SU-DHL-6 (cell line): Measurements from ENCODE around the gene KRT79.

ENCODE experiments used
- H2AFZ ChIP-seq: fragments of 200-600 bp; sonication (generic); 2 replicates; pipeline ENCODE4 v1.6.1; 2014; ENCODE audit warnings: low read depth, mild to moderate bottlenecking, moderate library complexity, mixed read lengths, antibody characterized with exemption, low read length; ENCODE audit not compliant: severe bottlenecking
- H3F3A ChIP-seq: fragments of 200-600 bp; shearing (Covaris generic); 2 replicates; pipeline ENCODE4 v1.6.0; 2016; ENCODE audit warnings: antibody characterized with exemption, mild to moderate bottlenecking; ENCODE audit not compliant: insufficient read depth
- H3K27ac ChIP-seq: fragments of 200-600 bp; sonication (generic); 2 replicates; pipeline ENCODE4 v1.5.1; 2016; ENCODE audit warnings: low read depth, mild to moderate bottlenecking, low read length, moderate library complexity, mixed read lengths
- H3K27me3 ChIP-seq: fragments of 200-600 bp; sonication (generic), shearing (Covaris generic); 2 replicates; pipeline ENCODE4 v1.6.0; 2014; ENCODE audit warnings: mild to moderate bottlenecking, low read length
- H3K36me3 ChIP-seq: fragments of 200-600 bp; sonication (generic); 2 replicates; pipeline ENCODE4 v1.6.1; 2014; ENCODE audit warnings: mild to moderate bottlenecking, low read length, mixed read lengths
- H3K4me2 ChIP-seq: fragments of 300-600, 200-600 bp; shearing (Covaris generic), sonication (generic); 2 replicates; pipeline ENCODE4 v1.6.0; 2014; ENCODE audit warnings: low read length, low read depth, mild to moderate bottlenecking; ENCODE audit not compliant: poor library complexity, severe bottlenecking
- H3K4me3 ChIP-seq: fragments of 200-600 bp; sonication (generic); 2 replicates; pipeline ENCODE4 v1.5.1; 2014; ENCODE audit warnings: antibody characterized with exemption, low read length, mild to moderate bottlenecking, mixed read lengths; ENCODE audit not compliant: insufficient read depth, poor library complexity, severe bottlenecking
- H3K79me2 ChIP-seq: fragments of 200-600 bp; sonication (generic); 2 replicates; pipeline ENCODE4 v1.6.1; 2014; ENCODE audit warnings: mild to moderate bottlenecking, low read length, moderate library complexity; ENCODE audit not compliant: insufficient read depth
- H3K9ac ChIP-seq: fragments of 200-600 bp; sonication (generic); 2 replicates; pipeline ENCODE4 v1.7.0; 2014; ENCODE audit warnings: mild to moderate bottlenecking, low read length
- H3K9me2 ChIP-seq: fragments of 200-600 bp; sonication (generic); replicated peaks from 2 replicates; pipeline ENCODE4 v1.6.1; 2014; ENCODE audit warnings: low read length; ENCODE audit not compliant: insufficient read depth
- H3K9me3 ChIP-seq: fragments of 200-600 bp; sonication (generic); 2 replicates; pipeline ENCODE4 v1.6.1; 2014; ENCODE audit warnings: low read length, mixed read lengths; ENCODE audit not compliant: insufficient read depth
- H4K20me1 ChIP-seq: fragments of 200-600 bp; sonication (generic); 2 replicates; pipeline ENCODE4 v1.6.1; 2014; ENCODE audit warnings: low read depth, mild to moderate bottlenecking, antibody characterized with exemption, low read length, moderate library complexity, mixed read lengths
- CTCF ChIP-seq: fragments of 200-600 bp; sonication (generic); IDR thresholded peaks from one replicate; pipeline ENCODE4 v1.5.1; 2017; ENCODE audit warnings: antibody characterized with exemption, mild to moderate bottlenecking, low read length, moderate library complexity; ENCODE audit not compliant: insufficient read depth, poor library complexity, severe bottlenecking
- EZH2phosphoT487 ChIP-seq: fragments of 200-600 bp; sonication (generic), shearing (Covaris generic); conservative IDR thresholded peaks from 2 replicates; pipeline ENCODE4 v1.6.1; 2018; ENCODE audit warnings: mild to moderate bottlenecking, antibody characterized with exemption, low read length, moderate library complexity, mixed read lengths

Gene KRT79

DNA sequence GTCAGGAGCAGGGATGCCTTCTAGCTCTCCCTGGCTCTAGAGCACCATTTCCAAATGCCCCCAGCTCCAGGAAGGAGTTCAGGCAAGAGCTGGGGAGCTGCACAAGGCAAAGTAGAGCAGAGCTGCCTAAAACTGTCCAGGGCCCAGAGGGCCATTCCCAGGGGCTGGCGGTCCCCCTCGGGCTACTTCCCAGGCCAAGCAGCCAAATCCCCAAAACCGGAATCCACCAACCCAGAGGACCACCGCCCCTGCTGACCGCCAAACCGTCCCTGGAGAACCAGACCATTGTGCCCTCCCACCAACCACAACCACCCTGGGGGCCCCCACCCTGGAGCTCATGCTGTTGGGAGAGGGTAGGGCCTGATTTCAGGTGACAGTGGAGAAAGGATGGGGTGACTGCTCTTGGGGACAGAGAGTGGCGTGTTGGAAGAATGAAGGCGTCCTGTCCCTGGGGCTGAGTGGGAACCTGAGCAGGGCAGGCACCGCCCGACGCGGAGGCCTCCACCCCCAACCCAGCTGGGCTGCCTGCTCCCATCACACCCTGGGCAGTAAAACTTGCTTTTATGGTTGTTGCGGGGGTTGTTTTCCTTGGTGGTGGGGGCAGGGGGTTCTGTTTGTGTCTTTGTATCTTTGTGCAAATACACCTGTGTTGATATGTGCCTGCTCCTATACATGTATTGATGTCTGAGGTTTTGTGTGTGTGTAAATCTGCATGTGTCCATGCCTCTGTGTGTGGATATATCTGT lies 38.7 kb upstream of the KRT79 start:
- no peak for TF ChIP-seq EZH2phosphoT487
- TF ChIP-seq CTCF: no peak
- no peak overlapping the region for H2AFZ ChIP-seq

DNA sequence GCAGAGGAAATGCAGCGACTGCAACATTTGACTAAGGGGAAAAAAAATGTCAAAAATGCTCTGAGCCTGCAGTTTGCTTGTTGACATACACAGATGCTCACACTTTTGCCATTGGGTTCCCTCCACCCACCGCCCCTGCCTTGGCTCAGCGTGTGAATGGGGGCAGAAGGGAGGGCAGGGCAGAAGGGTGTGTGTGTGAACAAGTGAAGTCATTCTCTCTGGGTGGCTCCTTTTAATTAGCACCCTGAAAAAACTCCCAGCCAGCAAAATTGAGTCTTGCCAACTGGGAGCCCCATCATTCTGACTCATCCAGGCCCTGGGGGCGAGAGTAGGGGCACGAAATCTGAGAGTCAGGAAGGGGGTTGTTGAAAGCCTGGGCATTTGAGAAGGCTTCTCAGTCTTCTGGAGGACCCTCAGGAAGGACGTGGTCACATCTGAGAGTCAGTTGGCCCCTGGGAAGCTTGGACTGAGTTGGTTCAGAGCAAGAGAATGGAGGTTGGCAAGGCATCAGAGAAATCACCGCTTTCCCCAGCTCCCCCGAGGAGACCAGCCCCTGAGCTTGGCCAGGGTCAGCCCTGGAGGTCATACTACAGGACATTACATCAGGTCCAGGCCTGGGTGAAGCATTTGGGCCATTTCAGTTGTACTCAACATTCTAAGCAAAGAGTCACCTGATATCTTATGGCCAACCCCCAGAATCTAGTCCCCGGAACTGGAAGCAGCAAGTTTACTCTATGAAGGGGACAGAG lies 37.4 kb upstream of the KRT79 start:
- Histone ChIP-seq H3K9me2 (no peaks in the 10 kb centered on the region), H3K4me3 (no peak overlapping the region), H3K79me2 (no peaks in the 10 kb centered on the region), H2AFZ (no peak overlapping the region), H3K9ac (no peak overlapping the region), H3K4me2 (no peak overlapping the region), H3K9me3 (no peaks in the 10 kb centered on the region), H3K36me3 (no peaks in the 10 kb centered on the region), H4K20me1 (no peaks in the 10 kb centered on the region), H3K27ac (no peak overlapping the region), H3K27me3 (no peaks in the 10 kb centered on the region), H3F3A (no peaks in the 10 kb centered on the region)
- TF ChIP-seq EZH2phosphoT487: no peak
- TF ChIP-seq CTCF: no peak

More for the DNA sequence above, 38.7 kb upstream of the KRT79 start:
- no peaks in the 10 kb centered on the region for H3K79me2 ChIP-seq
- H4K20me1 ChIP-seq: no peaks in the 10 kb centered on the region
- no peaks in the 10 kb centered on the region for H3K9me2 ChIP-seq
- no peak overlapping the region for H3K9ac ChIP-seq
- H3K36me3 ChIP-seq: no peaks in the 10 kb centered on the region
- H3K27me3 ChIP-seq: no peaks in the 10 kb centered on the region
- no peak overlapping the region for H3K4me2 ChIP-seq
- H3K4me3 ChIP-seq: no peak overlapping the region
- no peak overlapping the region for H3K27ac ChIP-seq
- H3F3A ChIP-seq: no peaks in the 10 kb centered on the region
- H3K9me3 ChIP-seq: no peaks in the 10 kb centered on the region

- TF ChIP-seq EZH2phosphoT487: no peak
- TF ChIP-seq CTCF: peak; percentile 76
- Histone ChIP-seq H3K36me3 (no peaks in the 10 kb centered on the region), H3K4me2 (peak overlapping the region; percentile 32), H4K20me1 (no peaks in the 10 kb centered on the region), H3K27me3 (no peaks in the 10 kb centered on the region), H2AFZ (no peak overlapping the region), H3K9me2 (no peaks in the 10 kb centered on the region), H3K4me3 (no peak overlapping the region), H3K9me3 (no peaks in the 10 kb centered on the region), H3K27ac (no peak overlapping the region), H3K9ac (no peak overlapping the region), H3F3A (no peaks in the 10 kb centered on the region), H3K79me2 (no peaks in the 10 kb centered on the region)
Measured at GRCh38 chr12:52870361-52871290, 36.5 kb upstream of the KRT79 start.
